Measurements from ENCODE around the gene RPL10A.

DNA sequence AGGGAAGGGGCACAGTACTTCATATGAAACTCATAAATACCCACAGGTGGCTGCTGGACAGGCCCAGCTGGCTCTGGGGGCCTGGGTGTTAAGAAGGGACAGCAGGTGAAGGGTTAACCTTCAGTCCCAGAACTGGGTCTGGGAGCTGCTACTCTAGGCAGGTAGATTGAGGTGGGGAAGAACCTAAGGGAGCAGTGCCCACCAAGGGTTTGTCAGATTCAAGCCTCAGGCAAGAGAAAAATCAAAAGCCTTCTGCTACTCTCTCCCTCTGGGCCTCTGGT lies 5.6 kb downstream of the RPL10A start:
- no peak for TF ChIP-seq POLR2A (IDR thresholded peaks at IDR 0.05)
- TF ChIP-seq, protein P1, sequence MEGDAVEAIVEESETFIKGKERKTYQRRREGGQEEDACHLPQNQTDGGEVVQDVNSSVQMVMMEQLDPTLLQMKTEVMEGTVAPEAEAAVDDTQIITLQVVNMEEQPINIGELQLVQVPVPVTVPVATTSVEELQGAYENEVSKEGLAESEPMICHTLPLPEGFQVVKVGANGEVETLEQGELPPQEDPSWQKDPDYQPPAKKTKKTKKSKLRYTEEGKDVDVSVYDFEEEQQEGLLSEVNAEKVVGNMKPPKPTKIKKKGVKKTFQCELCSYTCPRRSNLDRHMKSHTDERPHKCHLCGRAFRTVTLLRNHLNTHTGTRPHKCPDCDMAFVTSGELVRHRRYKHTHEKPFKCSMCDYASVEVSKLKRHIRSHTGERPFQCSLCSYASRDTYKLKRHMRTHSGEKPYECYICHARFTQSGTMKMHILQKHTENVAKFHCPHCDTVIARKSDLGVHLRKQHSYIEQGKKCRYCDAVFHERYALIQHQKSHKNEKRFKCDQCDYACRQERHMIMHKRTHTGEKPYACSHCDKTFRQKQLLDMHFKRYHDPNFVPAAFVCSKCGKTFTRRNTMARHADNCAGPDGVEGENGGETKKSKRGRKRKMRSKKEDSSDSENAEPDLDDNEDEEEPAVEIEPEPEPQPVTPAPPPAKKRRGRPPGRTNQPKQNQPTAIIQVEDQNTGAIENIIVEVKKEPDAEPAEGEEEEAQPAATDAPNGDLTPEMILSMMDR (IDR thresholded peaks at IDR 0.05), result no peak
